ENCODE measurements around the gene CFAP52.
"Not testable (repeated sequence)": the region's sequence is repeated elsewhere in the genome, so short reads cannot be mapped to it uniquely, and the experiment has no call there.

CFAP52 gene, protein sequence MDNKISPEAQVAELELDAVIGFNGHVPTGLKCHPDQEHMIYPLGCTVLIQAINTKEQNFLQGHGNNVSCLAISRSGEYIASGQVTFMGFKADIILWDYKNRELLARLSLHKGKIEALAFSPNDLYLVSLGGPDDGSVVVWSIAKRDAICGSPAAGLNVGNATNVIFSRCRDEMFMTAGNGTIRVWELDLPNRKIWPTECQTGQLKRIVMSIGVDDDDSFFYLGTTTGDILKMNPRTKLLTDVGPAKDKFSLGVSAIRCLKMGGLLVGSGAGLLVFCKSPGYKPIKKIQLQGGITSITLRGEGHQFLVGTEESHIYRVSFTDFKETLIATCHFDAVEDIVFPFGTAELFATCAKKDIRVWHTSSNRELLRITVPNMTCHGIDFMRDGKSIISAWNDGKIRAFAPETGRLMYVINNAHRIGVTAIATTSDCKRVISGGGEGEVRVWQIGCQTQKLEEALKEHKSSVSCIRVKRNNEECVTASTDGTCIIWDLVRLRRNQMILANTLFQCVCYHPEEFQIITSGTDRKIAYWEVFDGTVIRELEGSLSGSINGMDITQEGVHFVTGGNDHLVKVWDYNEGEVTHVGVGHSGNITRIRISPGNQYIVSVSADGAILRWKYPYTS

DNA sequence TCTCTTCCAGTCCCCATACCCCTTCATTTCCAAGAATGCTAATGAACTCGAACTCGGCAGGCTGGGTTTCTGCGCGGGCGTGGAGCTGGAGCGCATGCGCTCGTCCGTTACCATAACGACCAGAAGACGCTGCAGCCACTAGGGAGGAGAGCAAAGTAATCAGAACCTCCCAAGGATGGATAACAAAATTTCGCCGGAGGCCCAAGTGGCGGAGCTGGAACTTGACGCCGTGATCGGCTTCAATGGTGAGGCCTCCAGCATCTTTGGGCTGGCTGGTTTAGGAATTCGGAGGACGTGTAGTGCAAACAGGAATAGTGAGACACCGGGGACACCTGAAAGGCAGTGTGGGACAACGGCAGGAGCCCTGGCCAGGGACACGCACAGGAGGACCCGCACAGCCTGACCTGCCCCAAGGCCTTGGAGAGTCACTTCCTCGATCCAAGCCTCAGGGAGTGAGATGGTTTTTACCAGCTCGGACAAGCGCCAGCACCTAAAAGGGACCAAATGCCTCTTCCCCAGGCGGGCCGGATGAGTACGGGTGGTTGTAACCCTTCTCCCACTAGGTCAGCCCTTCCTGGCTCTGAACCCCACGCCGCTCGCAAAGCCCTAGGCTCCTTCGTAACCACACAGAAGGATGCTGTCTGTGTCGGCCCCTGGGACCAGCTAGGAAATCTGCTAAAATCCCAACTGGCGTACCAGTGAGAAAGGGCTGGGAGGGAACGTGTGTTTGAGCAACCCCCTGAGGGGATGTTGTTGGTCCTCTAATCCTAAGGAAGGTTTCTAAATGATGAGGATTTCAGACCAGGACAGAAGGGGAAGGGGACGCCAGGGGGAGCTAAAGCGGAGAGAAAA lies at the start of gene CFAP52:
TSS of gene CFAP52 (plus strand) at position 122 of the 852 bp plus-strand sequence. CDS start at position 176, 54 bp downstream.
- DNase-seq (ENCODE audit: low read depth) = peak; percentile 47

DNA sequence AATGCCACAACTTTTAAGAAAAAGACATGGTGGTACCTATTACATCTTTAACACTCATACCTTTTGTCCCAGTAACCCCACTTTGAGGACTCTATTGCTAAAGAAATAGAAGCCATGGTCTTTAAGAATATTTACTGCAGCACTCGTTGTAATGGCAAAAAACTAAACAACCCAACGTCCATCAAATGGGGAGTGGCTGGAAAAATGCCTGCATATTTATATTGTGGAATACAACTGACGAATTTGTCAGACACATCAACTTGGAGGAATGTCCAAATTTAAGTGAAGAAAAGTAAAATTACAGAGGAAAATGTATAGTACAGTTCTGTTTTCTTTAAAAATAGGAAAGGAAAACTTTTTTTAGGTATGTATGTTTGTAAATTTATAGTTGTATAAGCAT lies 48.7 kb upstream of the CFAP52 start:
- DNase-seq (ENCODE audit: low read depth) = no peak

- no peak for DNase-seq (ENCODE audit: low read depth)
These were observed 47.3 kb upstream of the CFAP52 start for GRCh38 chr17:9529033-9529700.

DNA sequence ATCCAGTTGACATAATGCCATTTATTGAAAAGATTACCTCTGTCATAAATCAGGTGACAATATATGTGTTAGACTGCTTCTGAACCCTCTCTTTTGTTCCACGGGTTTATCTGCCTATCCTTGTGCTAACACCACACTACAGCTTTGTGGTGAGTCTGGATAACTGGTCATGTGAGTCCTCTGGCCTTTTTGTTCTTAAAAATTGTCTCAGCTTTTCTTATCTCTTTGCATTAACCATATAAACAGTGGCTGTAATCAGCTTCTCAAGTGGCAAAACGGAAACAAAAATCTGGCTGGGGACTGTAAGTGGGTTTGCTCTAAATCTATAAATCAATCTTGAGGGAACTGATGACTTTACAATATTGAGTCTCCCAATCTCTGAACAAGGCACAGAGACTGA lies 45.4 kb upstream of the CFAP52 start:
- DNase-seq (ENCODE audit: low read depth) = no peak

GRCh38 chr17:9532715-9533114 lies 43.7 kb upstream of the CFAP52 start:
- no peak for DNase-seq (ENCODE audit: low read depth)

- no peak for DNase-seq (ENCODE audit: low read depth)
These were observed 43.0 kb upstream of the CFAP52 start for GRCh38 chr17:9533441-9533840.

DNA sequence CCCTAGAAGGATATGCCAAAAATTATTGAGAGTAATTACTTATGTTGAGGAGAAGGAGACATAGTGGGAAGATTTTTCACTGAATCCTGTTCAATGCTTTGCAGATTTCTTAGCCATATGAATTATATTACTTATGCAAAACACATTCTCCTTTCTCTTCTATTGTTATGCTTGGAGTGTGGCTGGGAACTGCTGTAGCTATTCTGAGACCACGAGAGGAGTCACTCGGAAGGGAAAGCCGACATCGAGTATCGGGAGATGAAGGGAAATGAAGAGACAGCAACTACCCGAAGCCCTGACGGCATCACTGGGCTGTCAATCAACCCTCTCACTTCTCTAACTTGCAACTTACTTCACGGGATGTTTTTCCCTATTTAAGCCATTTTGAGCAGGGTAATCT lies 40.4 kb upstream of the CFAP52 start:
- DNase-seq (ENCODE audit: low read depth) = no peak

DNA sequence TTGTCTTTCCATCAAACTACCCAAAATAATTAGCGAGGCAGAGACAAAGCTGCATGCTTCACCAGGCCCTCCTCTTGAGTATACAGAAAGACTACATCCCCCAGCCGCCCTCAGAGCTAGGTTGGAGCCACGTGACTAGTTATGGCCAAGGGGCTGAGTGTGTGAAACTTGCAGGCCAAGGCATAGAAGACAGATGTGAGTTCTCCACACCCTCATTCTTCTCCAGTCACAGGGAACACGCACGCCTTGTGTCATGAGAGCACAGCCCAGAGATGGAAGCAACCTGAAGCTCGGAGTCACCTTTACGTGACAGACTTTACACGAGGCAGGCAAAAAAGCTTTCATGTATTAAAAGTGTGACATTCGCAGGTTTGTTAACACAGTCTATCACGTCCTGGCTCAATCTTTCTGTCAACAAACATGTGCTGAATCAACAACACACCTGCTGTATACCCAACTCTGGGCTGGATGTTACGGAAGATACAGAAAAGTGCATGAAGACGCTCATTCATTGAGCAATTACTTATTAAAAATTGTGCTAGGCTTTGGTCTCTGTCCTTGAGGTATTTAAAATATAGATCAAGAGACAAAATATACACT lies 39.2 kb upstream of the CFAP52 start:
- DNase-seq (ENCODE audit: low read depth) = no peak

- DNase-seq (ENCODE audit: low read depth) = no peak
These were observed 37.8 kb upstream of the CFAP52 start for GRCh38 chr17:9538626-9539025.

DNA sequence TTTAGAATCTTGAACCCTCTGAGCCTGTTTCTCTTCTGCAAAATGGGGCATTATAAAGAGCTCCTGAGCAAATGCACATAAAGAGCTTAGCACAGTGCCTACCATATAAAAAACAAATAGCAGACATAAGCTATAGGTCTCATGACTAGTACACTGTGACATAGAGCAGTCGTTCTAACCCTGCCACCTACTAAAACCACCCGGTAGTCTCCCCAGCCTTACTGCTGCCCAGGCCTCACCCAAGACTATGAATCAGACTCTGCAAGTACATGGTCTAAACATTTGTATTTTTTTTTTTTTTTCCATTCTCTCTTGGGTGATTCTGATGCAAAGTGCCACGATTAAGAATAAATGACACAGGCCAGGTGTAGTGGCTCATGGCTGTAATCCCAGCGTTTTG lies 34.7 kb upstream of the CFAP52 start:
- DNase-seq (ENCODE audit: low read depth) = no peak

DNA sequence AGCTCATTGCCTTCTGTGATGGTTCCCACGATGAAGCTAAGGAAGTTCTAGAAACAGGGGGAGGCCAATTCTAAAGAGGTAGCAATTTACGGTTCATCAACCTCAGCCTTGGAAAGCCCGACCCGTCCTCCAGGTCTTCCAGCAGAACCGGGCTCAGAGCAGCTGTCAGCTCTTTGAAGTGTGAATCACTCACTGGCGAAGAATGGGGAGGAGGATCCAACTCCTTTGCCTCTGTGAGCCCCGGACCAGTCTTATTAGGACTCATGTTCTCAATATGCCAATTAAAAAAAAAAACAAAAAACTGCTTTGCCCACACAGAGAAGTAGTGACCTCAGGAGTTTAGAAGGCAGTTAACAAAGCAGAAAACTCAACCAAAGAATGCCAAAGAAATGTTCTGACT lies 32.2 kb upstream of the CFAP52 start:
- DNase-seq (ENCODE audit: low read depth) = no peak

GRCh38 chr17:9549215-9549614 lies 27.2 kb upstream of the CFAP52 start:
- DNase-seq (ENCODE audit: low read depth) = no peak

DNA sequence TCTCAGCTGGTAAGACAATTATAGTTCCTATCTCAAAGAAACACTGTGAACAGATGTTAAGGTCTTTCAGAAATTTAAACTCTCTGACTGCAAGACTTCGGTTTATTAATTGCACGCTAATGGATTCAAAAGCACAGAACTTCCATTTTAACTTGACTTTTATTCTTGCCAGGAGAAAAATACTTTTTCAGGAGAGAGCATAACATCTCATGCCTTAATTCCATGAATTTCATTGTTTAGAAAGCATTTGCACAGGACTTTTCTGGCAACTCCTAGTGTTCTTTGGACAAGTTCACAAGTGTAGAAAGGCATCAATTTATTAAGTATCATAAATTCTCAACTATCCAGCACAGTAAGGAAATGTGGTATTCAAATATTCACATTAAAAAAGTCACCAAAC lies 23.3 kb upstream of the CFAP52 start:
- DNase-seq (ENCODE audit: low read depth) = no peak

DNA sequence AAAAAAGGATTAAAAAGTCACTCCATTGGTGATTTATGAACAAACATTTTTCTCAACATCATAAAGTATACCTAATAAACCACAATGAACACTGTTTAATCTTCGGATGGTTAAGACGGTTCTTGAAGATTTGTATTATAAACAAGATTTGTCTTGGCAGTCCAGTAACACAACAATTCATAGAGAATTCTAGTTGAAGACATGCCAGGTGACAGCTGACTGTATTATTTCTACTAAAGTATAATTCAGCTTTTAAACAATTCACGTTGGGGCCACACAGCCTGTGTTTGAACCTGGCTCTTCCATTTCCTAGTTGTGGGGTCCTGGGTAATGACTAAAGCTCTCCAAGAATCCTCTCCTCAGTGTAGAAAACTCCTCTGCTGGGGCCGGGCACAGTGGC lies 22.8 kb upstream of the CFAP52 start:
- DNase-seq (ENCODE audit: low read depth) = no peak

- not testable (repeated sequence) for DNase-seq (ENCODE audit: low read depth)
These were observed 21.7 kb upstream of the CFAP52 start for GRCh38 chr17:9554715-9555114.

- no peak for DNase-seq (ENCODE audit: low read depth)
These were observed 19.2 kb upstream of the CFAP52 start for GRCh38 chr17:9557161-9557755.

DNA sequence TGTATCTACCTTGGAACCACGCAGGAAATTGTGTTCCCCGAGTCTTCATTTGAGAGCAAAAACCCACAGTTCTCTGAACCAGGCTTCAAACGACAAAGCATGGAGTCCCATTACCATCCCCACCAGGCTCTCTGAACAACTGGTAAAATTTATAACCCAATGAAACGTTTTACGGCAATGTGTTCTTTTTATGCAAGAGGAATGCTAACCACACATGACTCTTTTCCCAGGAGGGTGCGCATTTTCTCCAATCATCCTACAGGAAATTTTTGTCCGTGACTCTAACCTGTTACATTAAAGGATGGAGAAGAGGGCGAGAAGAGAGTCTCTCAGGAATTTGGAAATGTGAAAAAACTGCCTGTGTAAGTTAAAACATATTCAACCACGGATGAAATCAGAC lies 18.6 kb upstream of the CFAP52 start:
- no peak for DNase-seq (ENCODE audit: low read depth)

DNA sequence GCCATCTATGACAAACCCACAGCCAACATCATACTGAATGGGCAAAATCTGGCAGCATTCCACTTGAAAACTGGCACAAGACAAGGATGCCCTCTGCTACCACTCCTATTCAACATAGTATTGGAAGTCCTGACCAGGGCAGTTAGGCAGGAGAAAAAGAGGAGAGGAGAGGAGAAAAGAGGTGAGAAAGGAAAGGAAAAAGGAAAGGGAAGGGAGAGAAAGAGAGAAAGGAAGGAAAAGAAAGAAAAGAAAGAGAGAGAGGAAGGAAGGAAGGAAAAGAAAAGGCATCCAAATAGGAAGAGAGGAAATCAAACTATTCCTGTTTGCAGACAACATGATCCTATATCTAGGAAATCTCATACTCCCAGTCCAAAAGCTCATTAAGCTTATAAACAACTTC lies 12.3 kb upstream of the CFAP52 start:
- no peak for DNase-seq (ENCODE audit: low read depth)

GRCh38 chr17:9566067-9566466 lies 10.4 kb upstream of the CFAP52 start:
- no peak for DNase-seq (ENCODE audit: low read depth)

DNA sequence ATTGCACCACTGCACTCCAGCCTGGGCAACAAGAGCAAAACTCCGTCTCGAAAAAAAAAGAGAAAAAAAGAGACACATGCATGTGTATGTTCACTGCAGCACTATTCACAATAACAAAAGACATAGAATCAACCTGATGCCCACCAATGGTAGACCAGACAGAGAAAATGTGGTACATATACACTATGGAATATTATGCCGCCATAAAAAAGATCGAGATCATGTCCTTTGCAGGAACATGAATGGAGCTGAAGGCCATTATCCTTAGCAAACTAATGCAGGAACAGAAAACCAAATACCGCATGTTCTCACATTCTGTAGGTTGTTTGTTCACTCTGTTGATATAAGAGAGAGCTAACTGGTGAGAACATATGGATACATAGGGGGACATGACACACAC lies 9.7 kb upstream of the CFAP52 start:
- DNase-seq (ENCODE audit: low read depth) = not testable (repeated sequence)

DNA sequence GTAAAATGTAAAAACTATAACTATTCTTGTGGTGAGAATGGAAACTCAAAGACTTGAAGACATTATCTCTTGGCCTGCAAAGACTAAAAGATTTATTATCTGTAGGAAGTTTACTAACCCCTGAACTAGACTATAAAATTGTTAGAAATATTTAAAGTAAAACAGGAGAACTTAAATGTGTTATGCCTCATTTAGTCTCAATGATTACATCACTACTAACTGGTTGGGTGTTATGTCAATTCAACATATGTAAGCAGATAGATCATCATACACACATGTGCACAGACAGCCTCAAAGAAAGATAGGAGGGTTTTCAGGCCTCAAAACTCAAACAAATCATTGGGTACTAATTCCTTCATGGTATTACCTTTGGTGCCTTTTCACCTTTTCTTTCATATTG lies 8.4 kb upstream of the CFAP52 start:
- DNase-seq (ENCODE audit: low read depth) = no peak

All from HS-5 (cell line).